Stimulated activated CD4-positive, alpha-beta T cell treated with anti-CD3 and anti-CD28 coated beads, Interleukin-15, amount 100 ng/mL, for 24 hours (primary cell): ENCODE measurements around the gene FBXW5.

Source experiments
- DNase-seq: peaks from one replicate; pipeline ENCODE4 v3.0.0-alpha.2; 2020

Gene FBXW5

DNA sequence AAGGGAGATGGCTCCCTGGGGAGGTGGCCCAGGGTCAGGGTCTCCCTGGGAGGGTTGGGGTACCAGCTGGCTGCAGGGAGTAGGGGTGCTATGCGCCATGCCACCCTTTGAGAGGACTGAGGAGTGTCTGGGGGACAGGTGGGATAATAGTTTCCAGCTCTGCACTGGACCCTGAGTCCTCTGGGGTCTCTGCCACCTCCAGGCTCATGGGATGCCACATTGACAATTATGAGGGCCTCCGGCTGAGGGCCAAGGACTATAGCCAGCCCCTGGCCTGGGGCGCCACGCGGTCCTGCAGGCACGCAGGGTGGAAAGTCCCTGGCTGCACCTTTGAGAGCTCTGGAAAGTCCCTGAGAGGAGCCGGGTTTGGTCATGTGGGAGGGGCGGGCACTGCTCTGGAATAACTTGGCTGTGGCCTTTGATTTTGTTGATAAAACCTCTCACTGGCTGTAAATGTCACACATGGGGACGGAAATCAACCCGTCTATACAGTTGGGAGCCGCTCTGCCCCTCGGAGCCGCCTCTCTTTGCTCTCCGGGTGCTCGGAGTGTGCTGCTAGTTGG lies 42.2 kb downstream of the FBXW5 start:
- peak; percentile 93 for DNase-seq

DNA sequence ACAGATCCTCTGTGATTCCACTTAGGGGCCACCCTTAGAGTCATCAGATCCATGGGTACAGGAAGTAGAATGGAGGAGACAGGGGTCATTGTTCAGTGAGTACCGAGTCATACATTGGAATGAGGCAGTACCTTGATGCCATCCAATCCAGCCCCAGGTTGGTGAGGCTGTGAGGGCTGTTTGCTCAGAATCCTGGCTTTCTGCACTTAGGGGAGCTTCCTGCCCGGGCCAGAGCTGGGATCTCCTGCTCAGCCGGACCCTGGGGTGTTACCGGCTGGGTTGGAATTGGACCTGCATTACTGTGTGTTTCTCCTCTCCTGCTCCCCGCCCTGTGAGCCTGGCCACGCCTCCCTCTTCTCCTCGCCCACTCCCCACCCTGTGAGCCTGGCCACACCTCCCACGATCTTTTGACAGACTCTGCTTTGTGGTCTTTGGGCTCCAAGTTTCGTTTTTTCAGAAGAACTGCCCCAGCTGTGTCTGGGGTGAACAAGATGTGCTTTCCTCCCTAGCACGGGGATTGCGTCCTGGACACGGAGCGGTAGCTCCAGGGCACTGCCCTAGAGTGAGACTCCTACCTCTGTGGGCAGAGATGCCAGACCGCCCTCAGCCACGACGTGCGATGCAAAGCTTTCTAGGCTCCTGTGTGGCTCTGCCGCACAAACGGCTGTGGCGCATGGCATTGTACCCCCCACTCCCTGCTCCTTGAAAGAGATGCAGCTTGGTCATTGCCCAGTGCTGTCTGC lies 42.9 kb downstream of the FBXW5 start:
- peak; percentile 89 for DNase-seq

DNA sequence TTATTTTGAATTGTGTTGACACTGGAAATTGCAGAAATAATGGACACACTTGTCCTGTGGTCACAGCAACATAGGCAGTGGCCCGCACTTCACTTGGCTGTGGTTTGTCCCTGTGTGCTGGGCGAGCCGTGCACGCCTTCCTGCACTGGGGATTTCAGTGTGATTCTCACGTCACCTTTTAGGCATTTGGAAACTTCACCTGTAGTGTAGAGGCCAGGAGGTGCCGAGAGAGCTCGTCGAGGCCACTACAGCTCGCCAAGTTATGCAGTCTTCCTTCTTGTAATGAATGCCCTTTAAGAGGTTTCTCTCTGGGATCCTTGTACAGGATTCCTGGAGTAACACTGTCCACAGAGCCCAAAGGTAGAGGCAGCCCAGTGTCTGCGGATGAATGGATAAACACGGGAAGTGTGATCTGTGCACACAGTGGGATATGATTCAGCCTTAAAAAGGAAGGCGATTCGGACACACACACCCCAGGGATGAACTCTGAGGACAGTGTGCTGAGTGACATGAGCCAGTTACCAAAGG lies 43.5 kb downstream of the FBXW5 start:
- no peak for DNase-seq

DNA sequence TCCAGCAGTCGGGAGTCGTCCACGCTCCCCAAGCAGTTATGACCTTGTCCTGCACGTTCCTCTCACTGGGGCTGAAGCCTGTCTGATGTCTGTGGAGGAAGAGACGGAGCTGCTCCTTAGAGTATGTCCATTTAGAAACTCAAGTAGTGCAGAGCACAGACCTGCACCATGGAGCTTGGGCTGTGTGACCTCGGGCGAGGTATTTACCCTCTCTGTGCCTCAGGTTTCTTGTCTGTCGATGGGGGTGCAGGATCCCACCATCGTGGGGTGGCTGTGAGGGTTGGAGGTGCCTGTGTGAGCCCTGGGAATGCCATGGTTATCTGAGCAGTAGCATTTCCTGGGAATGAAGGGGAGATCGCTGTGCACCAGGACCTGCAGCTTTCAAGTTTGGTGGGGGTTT lies 44.0 kb downstream of the FBXW5 start:
- DNase-seq = no peak

DNA sequence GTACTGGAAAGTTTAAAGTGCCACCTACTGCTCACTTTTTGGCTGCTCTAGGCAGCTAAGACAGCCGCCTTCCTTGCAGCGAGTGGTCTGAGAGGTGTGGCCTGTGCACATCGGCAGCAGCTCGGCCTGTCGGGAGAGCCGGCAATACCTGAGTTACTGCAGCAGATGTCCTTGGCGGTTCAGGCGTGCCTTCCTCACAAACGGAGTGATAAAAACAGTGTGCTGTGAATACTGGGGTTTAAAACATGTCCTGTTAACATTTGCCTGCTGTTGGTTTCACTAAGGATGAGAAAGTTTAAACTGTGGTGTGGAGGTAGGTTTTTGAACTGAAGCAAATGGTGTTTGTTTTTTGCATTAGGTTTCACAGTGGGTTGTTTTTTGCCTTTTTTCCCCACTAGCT lies 45.3 kb downstream of the FBXW5 start:
- no peak for DNase-seq

DNA sequence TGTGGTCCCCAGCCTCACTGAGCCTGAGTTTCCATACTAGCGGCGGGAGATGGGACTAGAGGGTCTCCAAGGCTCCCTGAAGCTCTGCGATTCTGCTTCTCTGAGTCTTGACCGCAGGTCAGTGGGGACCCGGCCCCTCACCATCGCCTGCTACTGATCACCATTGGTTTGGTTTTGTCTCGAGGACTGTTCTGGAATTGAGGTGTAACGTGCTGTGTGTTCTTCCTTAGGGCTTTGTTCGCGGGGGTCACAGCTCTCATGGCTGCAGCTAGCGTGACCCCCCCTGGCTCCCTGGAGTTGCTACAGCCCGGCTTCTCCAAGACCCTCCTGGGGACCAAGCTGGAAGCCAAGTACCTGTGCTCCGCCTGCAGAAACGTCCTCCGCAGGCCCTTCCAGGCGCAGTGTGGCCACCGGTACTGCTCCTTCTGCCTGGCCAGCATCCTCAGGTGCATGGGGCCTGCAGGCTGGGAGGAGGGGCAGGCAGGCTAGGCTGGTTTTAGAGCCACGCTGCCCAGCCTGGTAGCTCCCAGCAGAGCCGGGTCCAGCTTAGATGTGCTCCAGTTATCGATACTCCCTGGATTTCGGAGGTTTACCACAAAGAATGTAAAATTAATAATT lies 45.9 kb downstream of the FBXW5 start:
- DNase-seq = no peak

DNA sequence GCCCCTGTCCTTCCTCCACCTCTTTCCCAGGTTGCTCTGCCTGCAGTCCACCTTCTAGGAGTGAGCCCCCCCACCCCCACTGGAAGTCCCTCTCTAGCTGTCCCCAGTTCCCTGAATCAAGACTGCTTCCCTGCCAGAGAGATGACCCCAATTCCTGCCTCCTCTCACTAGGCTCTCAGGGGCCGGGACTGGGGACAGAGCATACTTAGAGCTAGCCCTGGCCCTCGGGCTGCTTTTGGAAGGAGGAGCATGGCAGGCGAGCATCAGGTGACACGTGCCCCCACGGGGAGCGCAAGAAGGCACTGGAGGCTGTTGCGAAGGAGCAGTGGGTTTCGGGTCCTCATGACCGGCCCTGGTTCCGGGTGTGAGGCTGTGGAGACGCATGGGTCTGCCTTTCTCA lies 48.5 kb downstream of the FBXW5 start:
- no peak for DNase-seq

DNA sequence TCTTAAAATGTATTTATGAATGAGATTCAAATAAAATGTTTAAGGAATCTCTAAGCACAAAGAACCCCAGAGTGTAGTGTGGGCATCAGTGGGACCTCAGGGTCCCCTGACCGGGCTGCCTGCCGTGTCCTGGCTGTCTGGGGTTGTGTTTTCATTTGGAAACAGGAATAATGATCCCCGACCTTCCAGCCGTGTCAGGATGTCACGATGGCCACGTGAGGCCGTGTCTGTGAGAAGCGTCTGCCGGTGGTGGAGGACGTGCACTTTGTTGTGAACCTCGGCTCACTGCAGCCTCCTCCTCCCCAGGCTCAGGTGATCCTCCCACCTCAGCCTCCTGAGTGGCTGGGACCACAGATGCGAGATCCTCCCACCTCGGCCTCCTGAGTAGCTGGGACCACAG lies 53.9 kb downstream of the FBXW5 start:
- DNase-seq = no peak
